Heart left ventricle (tissue), 11 donors: Measurements from ENCODE around the gene KCTD10. TPM values are rescaled to one million over a fixed set of nuclear protein-coding genes. Genes with fewer than 3 reads are reported as not detected.

Source experiments
- polyA plus RNA-seq, 2 donors: library from polyadenylated mRNA; stranded (reverse); fragments of 200-250 nt; gene quantifications; one replicate each; pipeline ENCODE4 v1.2.3, GENCODE V29; 2013
- total RNA-seq, 9 donors: library from RNA; depleted of rRNA in 2 of 9; stranded (reverse); fragments of >200 nt in 2 of 9; fragmentation: NEBNext Ultra II Directional in 3 of 9; extraction: Animal tissue kit (Norgen Biotek cat#: 25700) in 3 of 9; gene quantifications; one replicate each; pipeline versions ENCODE4 v1.1.0 to v1.2.4, GENCODE V29; 2016 to 2023
- donor health status: ischemic (EF 13 %, LVEDD 7.1; RV severe dilation, severe dysfunction).
- donor health status: healthy with polysubstance abuse.
- donor health status: DM: no; HTN: yes; CAD: no.
- donor health status: DM: no; HTN: no; CAD: no.
- donor health status: ischemic (EF 25% LVEDD 5.7; RV mildly dilated, moderate dysfunction).
- donor health status: healthy.
- donor health status: DM: yes; HTN: yes; CAD: no.
- donor health status: PGD.
- donor health status: nonischemic (EF 23%, LVEDD 6.1; RV moderate dilation, normal function).

Gene KCTD10
- total and polyA plus RNA-seq, 11 donors, result 9.5 to 52.3 (median 37.1) TPM

Other genes with a start within 250 kb of the KCTD10 start
- not detected for gene FOXN4, start 168.0 kb downstream of the KCTD10 start, total RNA-seq
- gene FOXN4, start 168.0 kb downstream of the KCTD10 start, polyA plus RNA-seq, result not detected
- under 1 TPM in 6 of 9 donors, not detected in 3; 0.12 to 1.00 (median 0.22) TPM for gene MYO1H, start 129.4 kb downstream of the KCTD10 start, total RNA-seq
- gene MYO1H, start 129.4 kb downstream of the KCTD10 start, polyA plus RNA-seq, result under 1 TPM; 0.04 to 0.28 TPM
- gene UBE3B, start 334 bp upstream of the KCTD10 start, total RNA-seq, result 10 to 100 TPM; 45.7 to 82.7 (median 53.8) TPM
- gene UBE3B, start 334 bp upstream of the KCTD10 start, polyA plus RNA-seq, result 10 to 100 TPM; 19.1 to 24.4 TPM
- 10 to 100 TPM; 29.5 to 43.3 (median 34.4) TPM for gene MMAB, start 96.2 kb upstream of the KCTD10 start, total RNA-seq
- 10 to 100 TPM; 38.1 to 43.4 TPM for gene MMAB, start 96.2 kb upstream of the KCTD10 start, polyA plus RNA-seq
- gene MVK, start 96.5 kb upstream of the KCTD10 start, total RNA-seq, result 10 to 100 TPM in 5 of 9 donors, 1 to 10 TPM in 4; 7.9 to 14.9 (median 10.1) TPM
- 10 to 100 TPM; 13.4 to 13.9 TPM for gene MVK, start 96.5 kb upstream of the KCTD10 start, polyA plus RNA-seq
- gene FAM222A, start 236.5 kb upstream of the KCTD10 start, total RNA-seq, result 10 to 100 TPM in 6 of 9 donors, 1 to 10 TPM in 3; 3.5 to 45.8 (median 11.2) TPM
- 1 to 10 TPM; 4.1 to 9.4 TPM for gene FAM222A, start 236.5 kb upstream of the KCTD10 start, polyA plus RNA-seq